NCI-H345 treated with DMSO at 0.1 percent for 48 hours (cell line): ENCODE results near the gene ZMYND19.
"Not testable (repeated sequence)": the region's sequence is repeated elsewhere in the genome, so short reads cannot be mapped to it uniquely, and the experiment has no call there.

ENCODE experiments used
- DNase-seq: peaks from one replicate; lab custom pipeline; 2025; ENCODE audit not compliant: unreplicated experiment; lab: John Stamatoyannopoulos, UW

Gene ZMYND19

DNA sequence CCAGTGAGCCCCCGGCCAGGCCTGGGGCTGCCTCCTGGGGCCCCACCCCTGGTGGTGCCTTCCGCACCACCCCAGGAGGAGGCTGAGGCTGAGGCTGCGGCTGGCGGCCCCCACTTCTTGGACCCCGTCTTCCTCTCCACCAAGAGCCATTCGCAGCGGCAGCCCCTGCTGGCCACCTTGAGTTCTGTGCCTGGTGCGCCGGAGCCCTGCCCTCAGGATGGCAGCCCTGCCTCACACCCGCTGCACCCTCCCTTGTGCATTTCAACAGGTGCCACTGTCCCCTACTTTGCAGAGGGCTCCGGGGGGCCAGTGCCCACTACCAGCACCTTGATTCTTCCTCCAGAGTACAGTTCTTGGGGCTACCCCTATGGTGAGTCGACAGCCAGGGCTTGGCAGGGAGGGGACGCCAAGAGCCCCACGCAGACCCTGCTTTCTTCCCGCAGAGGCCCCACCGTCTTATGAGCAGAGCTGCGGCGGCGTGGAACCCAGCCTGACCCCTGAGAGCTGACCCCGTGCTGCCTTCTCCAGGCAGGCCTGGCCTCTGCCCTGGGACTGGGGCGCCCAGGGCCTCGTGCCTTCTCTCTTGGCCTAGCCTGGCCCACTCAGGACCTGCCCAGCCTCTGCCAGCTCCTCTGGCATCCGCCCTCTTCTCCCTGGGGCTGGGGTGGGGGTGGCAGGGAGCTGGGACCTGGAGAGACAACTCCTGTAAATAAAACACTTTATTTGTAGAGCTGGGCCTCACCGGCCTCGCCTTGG lies 24.5 kb upstream of the ZMYND19 start:
- DNase-seq: no peak

DNA sequence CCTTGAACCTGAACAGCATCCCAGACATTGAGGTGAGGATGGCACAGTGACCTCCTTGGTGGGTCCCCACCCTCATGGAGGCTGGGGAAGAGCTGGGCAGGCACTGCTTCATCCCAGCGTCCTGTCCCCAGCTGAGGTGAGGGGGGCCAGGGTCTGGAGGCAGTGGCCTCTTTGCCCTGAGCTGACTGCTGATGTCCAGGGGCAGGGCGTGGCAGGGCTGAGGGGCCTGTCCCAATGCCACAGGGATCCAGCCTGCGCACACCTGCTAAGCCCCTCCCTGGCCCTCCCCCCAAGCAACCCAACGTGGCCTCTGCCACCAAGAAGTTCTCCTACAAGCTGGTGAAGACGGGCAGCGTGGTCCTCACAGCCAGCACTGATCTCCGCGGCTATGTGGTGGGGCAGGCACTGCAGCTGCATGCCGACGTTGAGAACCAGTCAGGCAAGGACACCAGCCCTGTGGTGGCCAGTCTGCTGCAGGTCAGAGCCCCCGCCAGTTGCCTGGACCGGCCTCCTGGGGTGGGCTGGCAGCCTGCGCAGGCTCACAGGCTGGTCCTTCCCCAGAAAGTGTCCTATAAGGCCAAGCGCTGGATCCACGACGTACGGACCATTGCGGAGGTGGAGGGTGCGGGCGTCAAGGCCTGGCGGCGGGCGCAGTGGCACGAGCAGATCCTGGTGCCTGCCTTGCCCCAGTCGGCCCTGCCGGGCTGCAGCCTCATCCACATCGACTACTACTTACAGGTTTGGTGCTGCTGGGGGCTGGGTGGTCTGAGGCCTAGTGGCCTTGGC lies 23.6 kb upstream of the ZMYND19 start:
- DNase-seq: no peak

DNA sequence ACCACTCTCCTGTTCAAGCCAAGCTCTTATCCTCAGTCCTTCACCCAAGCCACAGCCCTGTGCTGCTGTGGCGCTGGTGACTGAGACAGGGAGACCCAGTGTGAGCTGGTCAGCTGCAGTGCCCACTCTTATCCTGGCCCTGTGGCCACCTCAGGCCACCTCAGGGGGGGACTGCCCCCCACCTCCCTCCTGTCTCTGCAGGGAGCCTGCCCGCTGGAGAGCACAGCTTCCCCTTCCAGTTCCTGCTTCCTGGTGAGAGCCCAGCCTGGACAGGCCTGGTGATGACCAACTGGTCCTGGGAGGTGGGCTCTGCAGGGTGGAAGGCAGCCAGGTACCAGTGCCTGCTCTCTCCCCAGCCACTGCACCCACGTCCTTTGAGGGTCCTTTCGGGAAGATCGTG lies 22.9 kb upstream of the ZMYND19 start:
- no peak for DNase-seq

DNA sequence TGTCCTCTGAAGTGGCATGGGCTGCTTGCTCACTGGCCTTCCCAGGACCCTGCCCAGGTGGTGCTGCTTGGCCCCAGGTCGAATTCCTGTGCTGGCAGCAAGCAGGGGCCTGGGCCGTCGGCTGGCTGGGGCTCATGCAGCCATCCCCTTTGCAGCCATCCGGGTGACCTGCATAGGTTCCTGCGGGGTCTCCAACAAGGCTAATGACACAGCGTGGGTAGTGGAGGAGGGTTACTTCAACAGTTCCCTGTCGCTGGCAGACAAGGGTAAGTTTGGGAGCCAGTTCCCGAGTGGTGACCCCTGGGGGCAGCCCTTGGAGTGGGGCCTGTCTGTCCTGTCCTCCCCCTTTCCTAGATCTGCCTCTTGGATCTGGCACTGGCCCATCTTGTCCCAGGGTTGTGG lies 22.4 kb upstream of the ZMYND19 start:
- DNase-seq: no peak

DNA sequence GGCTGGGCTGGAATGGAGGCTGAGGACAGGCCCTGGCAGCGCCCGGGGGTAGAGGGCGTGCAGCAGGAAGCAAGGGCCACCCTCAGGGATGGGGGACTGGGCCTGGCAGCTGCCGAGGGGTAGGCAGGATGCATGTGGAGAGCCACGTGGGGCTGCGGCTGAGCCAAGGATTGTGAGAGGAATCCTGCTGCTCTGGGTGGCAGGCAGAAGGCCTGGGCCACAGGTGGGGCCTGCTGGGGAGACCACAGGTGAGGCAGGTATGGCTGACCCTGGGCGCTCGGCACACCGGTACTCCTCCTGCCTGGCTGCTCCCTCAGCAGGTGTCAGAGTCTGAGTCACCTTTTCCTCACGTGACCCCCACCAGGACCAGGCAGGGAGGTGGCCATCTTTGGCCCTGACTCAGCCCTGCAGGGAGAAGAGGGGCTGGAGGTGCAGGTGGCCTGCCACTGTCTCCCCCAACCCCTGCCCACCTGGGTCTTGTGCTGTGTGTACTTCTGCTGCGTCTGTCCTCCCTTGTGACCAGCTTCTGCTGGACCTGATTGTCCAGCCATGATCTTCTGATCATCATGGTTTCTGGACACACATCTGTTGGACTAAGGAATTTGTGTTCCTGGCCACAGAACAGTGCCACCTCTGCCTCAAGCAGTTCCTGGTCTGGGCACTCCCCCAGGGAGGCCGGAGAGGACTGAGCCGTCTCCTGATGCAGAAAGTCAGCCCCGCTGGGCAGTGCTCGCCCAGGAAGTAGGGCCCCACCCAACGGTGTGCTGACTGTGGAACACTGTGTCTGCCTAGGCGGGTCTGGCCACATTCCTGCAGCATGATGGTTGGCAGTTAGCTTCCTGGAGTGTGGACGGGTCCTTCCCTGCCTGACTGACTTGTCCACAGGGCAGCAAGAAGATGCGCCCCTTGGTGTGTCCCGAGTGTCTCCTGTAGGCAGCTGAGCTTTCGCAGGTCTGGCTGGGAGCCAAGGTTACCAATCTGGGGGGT lies 21.6 kb upstream of the ZMYND19 start:
- peak; percentile 25 for DNase-seq

DNA sequence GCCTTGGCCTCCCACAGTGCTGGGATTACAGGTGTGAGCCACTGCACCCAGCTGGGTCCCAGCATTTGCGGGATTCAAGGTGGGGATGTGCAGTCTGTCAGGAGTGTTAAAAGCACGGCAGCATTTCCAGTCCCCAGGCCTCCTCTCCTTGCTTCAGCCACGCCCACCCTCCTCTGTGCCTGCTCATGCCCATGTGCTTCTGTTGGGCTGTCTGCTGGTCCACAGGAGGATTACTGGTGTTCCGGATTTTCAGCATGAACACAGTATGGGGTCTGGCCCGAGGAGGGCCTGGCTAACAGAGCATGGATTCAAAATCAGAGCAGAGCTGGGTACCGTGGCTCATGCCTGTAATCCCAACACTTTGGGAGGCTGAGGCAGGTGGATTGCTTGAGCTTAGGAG lies 20.6 kb upstream of the ZMYND19 start:
- DNase-seq: no peak

DNA sequence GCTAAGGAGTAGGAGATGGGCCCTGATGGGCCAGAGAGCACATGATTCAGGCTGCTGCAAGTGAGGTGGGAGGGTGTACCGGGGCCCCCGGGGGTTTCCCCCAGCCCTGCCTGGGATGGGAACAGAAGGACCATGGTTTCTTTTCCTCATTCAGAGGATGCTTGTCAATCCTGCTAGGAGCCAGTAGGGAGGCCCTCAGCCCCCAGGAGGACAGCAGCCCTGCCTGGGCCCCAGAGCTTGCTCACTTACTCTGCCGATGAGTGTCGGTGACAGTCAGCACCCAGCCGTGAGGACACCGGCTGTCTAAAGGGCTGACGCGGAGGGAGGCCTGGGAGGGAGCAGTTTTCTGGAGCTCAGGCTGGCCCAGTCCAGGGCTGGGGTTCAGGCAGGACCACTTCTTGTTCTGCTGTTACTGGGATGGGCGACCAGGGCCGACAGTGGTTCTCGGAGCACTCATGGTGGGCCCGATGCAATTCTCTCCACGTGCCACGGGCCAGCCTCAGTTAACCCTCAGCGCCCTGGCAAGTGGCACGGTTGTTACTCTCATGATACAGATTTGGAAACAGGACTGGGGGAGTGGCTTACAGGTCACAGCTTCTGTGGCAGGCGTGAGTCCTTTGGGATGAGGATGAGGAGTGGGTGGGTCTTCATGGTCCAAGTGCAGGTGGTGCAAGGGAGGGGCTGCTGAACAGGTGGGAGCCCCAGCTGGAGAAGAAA lies 17.0 kb upstream of the ZMYND19 start:
- DNase-seq: no peak

DNA sequence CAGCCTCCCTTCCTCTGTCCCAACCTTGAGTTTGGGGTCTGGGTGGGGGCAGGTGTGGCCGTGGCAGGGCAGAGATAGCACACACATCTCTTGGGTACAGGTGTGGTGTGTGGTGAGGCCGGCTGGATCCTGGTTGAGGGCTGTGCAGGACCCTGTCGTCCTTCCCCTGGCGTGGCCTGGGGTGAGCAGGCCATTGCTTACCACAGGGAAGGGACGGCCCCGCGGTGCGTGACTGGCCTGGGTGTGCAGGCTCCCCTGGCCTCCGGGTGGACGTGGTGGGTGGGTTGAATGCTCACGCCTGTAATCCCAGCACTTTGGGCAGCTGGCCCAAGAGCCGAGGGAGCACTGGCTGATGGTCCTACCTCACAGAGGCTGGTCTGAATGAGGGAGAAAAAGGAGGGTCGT lies 16.4 kb upstream of the ZMYND19 start:
- DNase-seq: no peak

DNA sequence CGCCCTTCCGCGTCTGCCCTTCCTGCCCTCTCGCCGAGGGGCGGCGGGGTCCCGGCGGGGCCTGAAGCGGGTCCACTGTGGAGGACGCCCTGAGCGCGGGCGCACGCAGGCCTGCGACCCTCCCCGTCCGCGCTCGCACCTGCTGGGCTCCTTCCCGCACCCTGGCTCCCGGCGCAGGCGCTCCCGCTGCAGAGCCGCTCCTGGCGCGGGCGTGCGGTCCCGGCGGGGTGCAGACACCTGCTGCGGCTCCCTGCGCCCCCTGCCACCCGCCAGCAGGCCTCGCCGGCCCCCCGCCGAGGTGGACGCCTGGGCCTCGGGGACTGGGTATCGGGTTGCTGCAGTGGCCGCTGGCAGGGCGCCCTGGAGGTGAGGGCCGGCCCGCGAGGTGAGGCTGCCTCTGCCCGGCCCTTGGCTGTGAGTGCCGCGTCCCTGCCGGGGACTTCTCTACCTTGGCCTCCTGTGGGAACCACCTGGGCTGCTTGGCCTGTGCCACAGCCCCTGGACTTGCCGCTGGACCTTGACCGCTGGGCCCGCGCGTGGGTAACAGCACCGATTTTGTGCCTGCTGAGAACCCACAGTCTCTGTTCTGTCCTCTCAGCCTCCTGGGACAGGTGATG lies 15.8 kb upstream of the ZMYND19 start:
- DNase-seq: peak; percentile 26

DNA sequence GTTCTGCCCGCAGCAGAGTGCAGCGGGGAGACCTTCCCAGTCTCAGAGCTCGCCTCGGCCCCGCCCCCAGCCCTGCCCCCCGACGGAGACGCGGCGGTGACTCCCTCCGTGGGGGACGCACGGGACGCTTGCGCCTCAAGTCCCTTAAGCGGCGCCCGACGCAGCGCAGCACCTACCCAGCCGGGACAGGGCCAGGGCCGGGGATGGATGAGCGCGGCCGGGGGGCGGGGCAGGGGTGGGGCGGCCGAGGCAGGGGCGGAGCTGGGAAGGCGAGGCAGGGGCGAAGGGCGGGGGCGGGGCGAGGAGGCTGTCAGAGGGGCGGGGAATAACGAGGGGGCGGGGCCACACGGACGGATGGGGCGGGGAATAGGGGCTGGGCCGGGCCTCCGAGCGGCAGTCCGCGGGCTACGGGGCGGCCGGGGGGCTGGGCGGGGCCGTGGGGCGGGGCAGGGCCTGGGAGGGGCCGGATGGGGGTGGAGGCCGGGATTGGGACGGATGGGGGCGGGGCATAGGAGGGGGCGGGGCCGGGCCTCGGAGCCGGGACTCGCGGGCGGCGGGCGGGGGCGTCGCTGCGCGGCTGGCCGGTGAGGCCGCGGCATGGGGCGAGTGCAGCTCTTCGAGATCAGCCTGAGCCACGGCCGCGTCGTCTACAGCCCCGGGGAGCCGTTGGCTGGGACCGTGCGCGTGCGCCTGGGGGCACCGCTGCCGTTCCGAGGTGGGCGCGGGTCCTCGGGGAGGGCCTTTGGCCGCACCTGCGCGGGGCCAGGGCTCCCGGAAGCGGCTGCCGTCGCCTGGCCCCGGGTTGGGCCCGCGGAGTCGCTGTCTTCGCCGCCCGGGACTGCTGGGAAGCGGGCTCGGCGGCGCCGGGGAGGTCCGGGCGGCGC lies 15.1 kb upstream of the ZMYND19 start, which contains the start of gene ARRDC1:
Gene ARRDC1 (plus strand): TSS at position 566 of the 884 bp plus-strand sequence. CDS start 32 bp downstream, at position 598.
- peak; percentile 64 for DNase-seq

DNA sequence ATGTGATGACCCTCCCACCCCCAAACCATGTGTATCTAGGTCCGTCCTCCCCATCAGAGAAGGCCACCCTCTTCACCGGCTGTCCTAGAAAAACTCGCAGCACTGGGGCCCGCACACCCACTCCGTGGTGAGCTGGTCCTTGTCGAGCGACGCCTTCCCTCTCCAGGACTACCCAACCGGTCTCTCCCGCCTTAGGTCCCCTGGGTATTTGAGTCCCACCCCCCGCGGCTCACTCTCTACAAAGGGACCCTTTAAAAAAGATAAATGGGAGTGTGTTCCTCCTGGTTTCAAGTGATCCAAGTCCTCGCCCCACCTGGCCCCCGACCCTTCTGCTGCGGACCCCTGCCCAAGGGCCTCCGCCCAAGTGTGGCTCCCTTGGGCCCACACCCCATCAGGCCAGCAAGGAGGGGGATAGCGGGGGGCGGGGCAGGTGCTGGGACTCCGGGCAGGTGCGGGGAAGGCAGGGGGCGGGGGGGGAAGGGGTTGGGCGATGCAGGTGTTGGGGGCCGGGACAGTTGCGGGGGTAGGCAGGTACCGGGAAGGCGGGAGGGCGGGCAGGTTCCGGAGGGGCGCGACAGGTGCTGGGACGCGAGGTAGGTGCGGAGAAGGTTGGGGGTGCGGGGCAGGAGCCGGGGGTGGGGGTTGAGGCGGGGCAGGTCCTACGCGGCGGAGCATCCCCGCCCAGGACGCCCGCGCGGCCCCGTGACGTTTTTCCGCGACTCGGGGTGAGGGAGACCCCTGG lies 14.2 kb upstream of the ZMYND19 start:
- DNase-seq: peak; percentile 10

DNA sequence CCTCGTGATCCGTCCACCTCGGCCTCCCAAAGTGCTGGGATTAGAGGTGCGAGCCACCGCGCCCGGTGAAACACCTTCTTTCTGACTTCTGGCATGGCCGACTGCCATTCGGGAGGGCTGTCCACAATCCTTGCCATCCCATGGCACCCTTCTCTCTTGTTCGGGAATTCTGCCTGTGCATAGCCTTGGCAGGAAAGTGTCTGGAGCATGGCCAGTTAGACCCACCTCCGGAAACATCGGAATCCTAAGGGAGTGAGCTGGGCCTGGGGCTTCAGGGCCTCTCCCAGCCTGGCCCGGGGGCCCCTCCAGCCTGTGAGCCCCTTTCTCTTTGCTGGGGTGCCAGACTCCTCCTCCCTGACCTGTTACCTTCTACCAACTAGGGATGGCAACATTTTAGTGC lies 13.6 kb upstream of the ZMYND19 start:
- no peak for DNase-seq

DNA sequence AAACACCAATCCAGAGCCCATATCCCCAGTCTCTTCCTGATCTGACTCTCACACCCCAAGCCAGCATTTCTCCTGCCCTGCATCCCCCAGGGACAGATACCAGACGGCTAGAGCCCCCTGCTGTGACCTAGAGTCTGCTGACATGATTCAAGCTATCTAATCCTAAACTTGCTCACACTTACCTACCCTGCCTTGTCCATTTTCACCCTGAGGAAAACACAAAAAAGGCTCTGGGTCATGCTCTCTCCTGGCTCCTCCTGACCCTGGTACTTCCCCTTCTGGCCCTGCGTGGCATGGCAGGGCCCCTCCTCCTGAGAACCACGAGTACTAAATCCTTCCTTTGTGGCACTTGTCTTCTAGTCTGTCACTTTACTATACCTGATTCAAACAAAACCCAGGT lies 12.3 kb upstream of the ZMYND19 start:
- DNase-seq: peak; percentile 11

DNA sequence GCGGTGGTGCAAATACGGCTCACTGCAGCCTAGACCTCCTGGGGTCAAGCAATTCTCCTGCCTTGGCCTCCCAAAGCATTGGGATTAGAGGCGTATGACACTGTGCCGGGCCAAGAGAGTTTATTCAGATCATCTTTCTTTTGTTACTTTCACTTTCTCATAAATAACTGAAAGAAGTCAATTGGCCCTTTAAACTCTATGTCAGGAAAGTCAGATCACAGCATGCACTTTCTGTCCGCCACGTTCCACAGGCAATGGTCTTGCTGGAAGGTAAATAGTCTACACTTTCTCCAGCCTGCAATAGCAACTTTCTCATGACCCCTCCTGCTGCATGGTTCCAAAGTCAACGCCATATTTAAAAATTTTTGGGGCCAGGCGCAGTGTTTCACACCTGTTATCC lies 8.6 kb upstream of the ZMYND19 start:
- DNase-seq: no peak

DNA sequence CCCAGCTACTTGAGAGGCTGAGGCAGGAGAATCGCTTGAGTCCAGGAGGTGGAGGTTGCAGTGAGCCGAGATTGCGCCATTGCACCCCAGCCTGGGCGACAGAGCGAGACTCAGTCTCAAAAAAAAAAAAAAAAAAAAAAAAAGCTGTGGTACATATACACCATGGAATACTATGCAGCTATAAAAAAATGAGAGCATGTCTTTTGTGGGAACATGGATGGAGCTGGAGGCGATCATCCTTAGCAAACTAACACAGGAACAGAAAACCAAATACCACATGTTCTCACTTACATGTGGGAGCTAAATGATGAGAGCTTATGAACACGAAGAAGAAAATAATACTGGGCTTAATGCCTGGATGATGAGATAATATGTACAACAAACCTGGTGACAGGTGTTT lies 6.3 kb upstream of the ZMYND19 start:
- not testable (repeated sequence) for DNase-seq

DNA sequence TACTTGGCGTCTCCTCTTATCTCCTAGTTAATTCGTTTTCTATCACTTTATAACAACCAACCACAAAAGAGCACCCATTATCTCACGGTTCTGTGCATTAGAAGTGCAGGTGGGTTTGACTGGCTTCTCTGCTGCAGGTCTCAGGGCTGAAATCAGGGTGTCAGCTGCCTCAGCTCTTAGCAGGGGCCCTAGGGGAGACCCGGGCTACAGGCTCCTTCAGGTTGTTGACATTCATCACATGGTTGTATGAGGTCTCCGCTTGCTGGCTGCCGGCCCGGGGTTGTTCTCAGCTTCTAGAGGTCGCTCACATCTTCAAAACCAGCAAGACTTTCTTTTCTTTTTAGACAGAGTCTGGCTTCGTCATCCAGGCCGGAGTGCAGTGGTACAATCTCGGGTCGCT lies 2.9 kb upstream of the ZMYND19 start:
- DNase-seq: no peak

DNA sequence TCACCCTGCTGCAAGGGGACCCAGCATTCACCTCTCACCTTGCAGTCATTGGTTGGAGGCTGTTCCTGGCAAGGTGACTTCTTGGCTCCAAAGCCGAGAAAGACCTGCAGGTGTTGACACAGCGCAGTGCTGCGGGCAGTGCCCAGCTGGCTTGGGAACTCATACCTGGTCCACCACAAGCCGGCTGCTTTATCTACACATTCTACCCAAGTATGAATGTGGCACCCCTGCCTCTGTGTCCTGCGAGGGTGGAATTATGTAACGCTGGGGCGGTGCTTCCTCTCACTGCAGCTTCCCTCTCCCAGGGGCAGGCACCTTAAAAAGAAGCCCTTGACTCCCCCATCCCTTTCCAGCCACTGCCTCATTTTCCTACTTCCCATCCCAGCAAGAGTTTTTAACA lies 2.5 kb upstream of the ZMYND19 start:
- no peak for DNase-seq

DNA sequence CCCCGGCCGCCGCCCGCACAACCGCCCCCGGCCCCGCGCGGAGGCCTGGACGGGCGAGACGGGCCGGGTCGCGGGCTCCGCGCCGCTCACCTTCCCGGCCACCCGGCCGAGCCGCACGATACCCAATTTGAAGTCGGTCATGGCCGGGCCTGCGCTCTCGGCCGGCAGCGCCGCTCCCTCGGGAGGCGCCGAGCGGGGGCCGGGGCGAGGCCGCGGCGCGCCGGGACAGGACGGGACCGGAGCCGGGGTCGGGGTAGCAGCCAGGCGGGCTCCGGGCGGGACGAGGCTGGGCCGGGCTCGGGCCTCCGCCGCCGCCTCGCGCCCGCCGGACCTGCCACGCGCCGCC lies 216 bp downstream of the ZMYND19 start:
- no peak for DNase-seq
